ENCODE data around the gene SERPINE1.
"Not testable (repeated sequence)": the region's sequence is repeated elsewhere in the genome, so short reads cannot be mapped to it uniquely, and the experiment has no call there.

SERPINE1 gene

DNA sequence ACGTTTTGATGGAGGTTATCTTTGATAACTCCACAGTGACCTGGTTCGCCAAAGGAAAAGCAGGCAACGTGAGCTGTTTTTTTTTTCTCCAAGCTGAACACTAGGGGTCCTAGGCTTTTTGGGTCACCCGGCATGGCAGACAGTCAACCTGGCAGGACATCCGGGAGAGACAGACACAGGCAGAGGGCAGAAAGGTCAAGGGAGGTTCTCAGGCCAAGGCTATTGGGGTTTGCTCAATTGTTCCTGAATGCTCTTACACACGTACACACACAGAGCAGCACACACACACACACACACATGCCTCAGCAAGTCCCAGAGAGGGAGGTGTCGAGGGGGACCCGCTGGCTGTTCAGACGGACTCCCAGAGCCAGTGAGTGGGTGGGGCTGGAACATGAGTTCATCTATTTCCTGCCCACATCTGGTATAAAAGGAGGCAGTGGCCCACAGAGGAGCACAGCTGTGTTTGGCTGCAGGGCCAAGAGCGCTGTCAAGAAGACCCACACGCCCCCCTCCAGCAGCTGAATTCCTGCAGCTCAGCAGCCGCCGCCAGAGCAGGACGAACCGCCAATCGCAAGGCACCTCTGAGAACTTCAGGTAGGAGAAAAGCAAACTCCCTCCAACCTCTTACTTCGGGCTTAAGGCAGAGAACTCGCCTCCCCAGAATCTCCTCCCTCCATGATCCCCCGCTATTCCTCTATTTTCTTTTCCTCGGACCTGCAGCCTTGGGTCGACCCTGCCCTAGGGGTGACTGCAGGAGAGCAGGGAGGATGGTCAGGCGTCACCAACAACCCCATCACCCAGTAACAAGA lies at the start of gene SERPINE1:
TSS of gene SERPINE1 (plus strand) at position 454 of the 809 bp plus-strand sequence. CDS start 1,290 bp downstream, outside the sequence.
- DNase-seq (ENCODE audit: low spot score), result peak; percentile 99
- peak; percentile 83 for FAIRE-seq

DNA sequence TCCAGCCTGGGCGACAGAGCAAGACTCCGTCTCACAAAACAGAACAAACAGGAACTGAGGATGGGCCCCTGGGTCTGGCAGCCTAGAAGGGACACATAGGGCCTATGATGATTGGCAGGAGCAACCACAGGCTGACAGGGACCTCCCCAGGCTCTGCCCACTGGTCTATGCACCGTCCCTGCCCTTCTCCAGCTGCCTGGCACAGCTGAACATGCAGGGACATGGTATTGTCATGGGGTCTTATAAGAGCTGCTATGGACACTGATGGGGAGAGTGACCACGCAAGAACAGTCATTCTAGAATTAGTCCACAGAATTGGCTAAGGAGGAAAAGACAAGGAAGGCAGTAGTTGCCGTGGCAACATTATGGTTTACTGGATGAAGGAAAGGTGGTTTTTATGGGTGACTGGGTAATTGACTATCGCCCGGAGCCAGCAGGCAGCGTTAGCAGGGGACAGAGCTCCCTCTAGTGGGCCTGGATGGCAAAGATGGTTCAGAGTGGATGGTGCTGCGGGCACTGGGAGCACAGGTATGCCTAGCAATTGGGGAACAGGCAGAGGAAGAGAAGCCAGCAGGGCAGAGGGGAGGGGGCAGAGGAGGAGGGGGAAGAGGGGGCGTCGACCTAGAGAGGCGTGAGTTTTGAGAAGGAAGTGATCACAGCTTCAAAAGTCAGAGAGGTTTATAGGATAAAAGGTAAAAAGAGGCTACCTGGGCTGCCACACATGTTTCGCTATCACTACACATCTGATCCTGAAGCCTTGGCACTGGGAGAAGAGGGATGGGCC lies 49.4 kb upstream of the SERPINE1 start:
- peak; percentile 91 for DNase-seq (ENCODE audit: low spot score)
- FAIRE-seq, result peak; percentile 81

DNA sequence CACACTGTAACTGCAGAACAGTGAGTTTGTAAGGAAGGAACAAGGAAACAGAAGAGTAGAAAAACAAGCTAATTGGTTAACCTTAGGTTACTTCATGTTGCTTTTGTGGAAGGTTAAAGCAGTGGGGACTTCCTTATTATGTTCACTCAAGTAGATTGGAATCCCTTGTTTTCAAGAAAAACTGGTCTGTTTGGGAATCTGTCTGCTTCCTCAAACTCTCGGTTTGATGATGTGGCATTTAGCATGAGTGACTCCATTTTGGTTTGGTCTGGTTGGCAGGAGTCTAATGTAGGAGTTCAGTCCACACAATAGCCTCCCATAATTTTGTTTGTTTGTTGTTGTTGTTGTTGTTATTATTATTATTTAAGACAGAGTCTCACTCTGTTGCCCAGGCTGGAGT lies 45.5 kb upstream of the SERPINE1 start:
- FAIRE-seq, result no peak
- no peak for DNase-seq (ENCODE audit: low spot score)

DNA sequence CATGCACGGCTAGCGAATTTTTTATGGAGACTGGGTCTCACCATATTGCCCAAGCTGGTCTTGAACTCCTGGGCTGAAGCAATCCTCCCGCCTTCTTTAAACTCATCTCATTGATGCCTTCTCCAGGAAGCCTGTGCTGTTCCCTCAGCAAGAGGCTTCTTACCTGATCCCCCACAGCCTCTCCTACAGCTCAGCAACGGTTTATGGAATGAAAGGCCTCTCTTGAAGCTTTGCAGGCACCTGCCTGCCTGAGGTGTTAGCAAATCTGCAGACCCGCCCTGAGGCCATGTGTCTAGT lies 42.1 kb upstream of the SERPINE1 start:
- DNase-seq (ENCODE audit: low spot score) (no peak), FAIRE-seq (no peak)

DNA sequence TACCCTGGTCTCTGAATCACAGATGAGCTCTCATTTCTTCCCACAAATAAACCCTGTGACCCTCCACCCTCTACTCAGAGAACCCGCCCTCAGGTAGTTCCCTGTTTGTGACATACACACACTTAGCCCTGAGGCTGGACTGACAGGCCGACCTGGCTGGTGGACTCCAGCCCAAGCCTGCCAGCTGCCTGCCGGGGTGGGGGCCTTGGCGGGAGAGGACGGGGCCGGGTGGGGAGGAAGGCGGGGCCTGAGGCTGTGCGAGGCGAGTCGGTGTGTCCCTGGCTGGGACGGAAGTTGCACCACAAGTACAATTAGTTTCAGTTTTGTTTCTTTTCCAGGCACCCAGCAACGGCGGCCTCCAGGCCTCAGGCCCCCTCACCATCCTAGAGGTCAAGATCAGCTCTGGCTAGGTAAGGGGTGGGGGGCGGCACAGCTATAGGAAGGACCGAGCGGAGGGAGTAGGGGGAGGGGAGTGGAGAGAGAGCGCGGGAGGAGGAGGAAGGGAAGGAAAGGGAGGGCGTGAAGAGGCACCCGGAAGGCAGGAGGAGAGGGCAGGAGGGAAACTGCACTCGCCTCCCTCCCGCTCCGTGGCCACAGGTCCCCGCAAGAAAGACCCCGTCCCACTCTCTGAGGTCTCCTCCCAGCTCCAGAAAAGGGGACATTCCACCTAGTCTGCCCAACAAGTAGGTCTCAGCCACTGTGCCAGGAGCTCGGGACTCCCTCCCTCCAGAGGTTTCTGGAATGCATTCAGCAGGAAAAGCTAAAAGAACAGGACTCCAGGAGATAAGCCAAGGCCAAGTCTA lies 41.5 kb upstream of the SERPINE1 start, which contains the start of gene TRIM56:
TSS of gene TRIM56 (plus strand) at position 320 of the 803 bp plus-strand sequence. CDS start 1,832 bp downstream, outside the sequence.
- DNase-seq (ENCODE audit: low spot score) (peak; percentile 82), FAIRE-seq (no peak)

DNA sequence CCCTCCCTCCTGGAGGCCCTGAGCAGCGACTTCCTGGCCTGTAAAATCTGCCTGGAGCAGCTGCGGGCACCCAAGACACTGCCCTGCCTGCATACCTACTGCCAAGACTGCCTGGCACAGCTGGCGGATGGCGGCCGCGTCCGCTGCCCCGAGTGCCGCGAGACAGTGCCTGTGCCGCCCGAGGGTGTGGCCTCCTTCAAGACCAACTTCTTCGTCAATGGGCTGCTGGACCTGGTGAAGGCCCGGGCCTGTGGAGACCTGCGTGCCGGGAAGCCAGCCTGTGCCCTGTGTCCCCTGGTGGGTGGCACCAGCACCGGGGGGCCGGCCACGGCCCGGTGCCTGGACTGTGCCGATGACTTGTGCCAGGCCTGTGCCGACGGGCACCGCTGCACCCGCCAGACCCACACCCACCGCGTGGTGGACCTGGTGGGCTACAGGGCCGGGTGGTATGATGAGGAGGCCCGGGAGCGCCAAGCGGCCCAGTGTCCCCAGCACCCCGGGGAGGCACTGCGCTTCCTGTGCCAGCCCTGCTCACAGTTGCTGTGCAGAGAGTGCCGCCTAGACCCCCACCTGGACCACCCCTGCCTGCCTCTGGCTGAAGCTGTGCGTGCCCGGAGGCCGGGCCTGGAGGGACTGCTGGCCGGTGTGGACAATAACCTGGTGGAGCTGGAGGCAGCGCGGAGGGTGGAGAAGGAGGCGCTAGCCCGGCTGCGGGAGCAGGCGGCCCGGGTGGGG lies 39.4 kb upstream of the SERPINE1 start:
- DNase-seq (ENCODE audit: low spot score) (no peak), FAIRE-seq (no peak)

GRCh38 chr7:101088069-101088425 lies 38.9 kb upstream of the SERPINE1 start:
- FAIRE-seq, result no peak
- DNase-seq (ENCODE audit: low spot score), result no peak

GRCh38 chr7:101088858-101089529 lies 37.9 kb upstream of the SERPINE1 start:
- FAIRE-seq (no peak), DNase-seq (ENCODE audit: low spot score) (no peak)

GRCh38 chr7:101089876-101090275 lies 37.0 kb upstream of the SERPINE1 start:
- DNase-seq (ENCODE audit: low spot score), result no peak

DNA sequence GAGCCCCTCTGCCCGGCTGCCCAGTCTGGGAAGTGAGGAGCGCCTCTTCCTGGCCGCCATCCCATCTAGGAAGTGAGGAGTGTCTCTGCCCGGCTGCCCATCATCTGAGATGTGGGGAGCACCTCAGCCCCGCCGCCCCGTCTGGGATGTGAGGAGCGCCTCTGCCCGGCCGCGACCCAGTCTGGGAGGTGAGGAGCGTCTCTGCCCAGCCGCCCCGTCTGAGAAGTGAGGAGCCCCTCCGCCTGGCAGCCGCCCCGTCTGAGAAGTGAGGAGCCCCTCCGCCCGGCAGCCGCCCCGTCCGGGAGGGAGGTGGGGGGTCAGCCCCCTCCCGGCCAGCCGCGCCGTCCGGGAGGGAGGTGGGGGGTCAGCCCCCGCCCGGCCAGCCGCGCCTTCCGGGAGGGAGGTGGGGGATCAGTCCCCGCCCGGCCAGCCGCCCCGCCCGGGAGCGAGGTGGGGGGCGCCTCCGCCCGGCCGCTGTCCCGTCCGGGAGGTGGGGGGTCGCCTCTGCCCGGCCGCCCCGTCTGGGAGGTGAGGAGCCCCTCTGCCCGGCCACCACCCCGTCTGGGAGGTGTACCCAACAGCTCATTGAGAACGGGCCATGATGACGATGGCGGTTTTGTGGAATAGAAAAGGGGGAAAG lies 34.5 kb upstream of the SERPINE1 start:
- not testable (repeated sequence) for DNase-seq (ENCODE audit: low spot score); FAIRE-seq

More at GRCh38 chr7:101089876-101090275, 37.0 kb upstream of the SERPINE1 start:
- FAIRE-seq, result no peak

GRCh38 chr7:101093906-101094305 lies 33.0 kb upstream of the SERPINE1 start:
- peak; percentile 62 for DNase-seq (ENCODE audit: low spot score)
- peak; percentile 52 for FAIRE-seq

GRCh38 chr7:101094376-101094775 lies 32.5 kb upstream of the SERPINE1 start:
- DNase-seq (ENCODE audit: low spot score) (no peak), FAIRE-seq (no peak)

- peak; percentile 67 for DNase-seq (ENCODE audit: low spot score)
- FAIRE-seq, result no peak
Measured at GRCh38 chr7:101094791-101095375, 32.0 kb upstream of the SERPINE1 start.

- DNase-seq (ENCODE audit: low spot score) (no peak), FAIRE-seq (no peak)
Measured at GRCh38 chr7:101096331-101096956, 30.5 kb upstream of the SERPINE1 start.

- DNase-seq (ENCODE audit: low spot score), result no peak
- FAIRE-seq, result no peak
Measured at GRCh38 chr7:101096957-101097347, 30.0 kb upstream of the SERPINE1 start.

GRCh38 chr7:101097561-101097960 lies 29.3 kb upstream of the SERPINE1 start:
- DNase-seq (ENCODE audit: low spot score) (no peak), FAIRE-seq (no peak)

- DNase-seq (ENCODE audit: low spot score) (peak; percentile 100), FAIRE-seq (peak; percentile 97)
Measured at GRCh38 chr7:101099969-101100781, 26.7 kb upstream of the SERPINE1 start.
